ENCODE measurements around the gene API5.

API5 gene

GRCh38 chr11:43360361-43361032, 48.7 kb downstream of the API5 start:
- DNase-seq: no peak

- no peak for DNase-seq
These were observed 54.9 kb downstream of the API5 start for GRCh38 chr11:43366677-43367076.

- DNase-seq: no peak
These were observed 55.8 kb downstream of the API5 start for GRCh38 chr11:43367382-43368178.

- no peak for DNase-seq
These were observed 64.3 kb downstream of the API5 start for GRCh38 chr11:43376065-43376464.

GRCh38 chr11:43376594-43376993, 64.8 kb downstream of the API5 start:
- DNase-seq: no peak

- no peak for DNase-seq
These were observed 65.6 kb downstream of the API5 start for GRCh38 chr11:43377389-43377788.

- DNase-seq: no peak
These were observed 67.1 kb downstream of the API5 start for GRCh38 chr11:43378897-43379296.

- DNase-seq: no peak
These were observed 70.0 kb downstream of the API5 start for GRCh38 chr11:43381802-43382201.

GRCh38 chr11:43382614-43383013, 70.8 kb downstream of the API5 start:
- DNase-seq: no peak

- no peak for DNase-seq
These were observed 72.6 kb downstream of the API5 start for GRCh38 chr11:43384393-43384792.

- no peak for DNase-seq
These were observed 80.9 kb downstream of the API5 start for GRCh38 chr11:43392713-43393112.

GRCh38 chr11:43393765-43394355, 82.1 kb downstream of the API5 start:
- DNase-seq: no peak
